Activated B cell treated with CpG ODN at 0.5 μM for 24 hours (primary cell): Measurements from ENCODE around the gene SLC1A6. TPM values are rescaled to one million over a fixed set of nuclear protein-coding genes. Genes with fewer than 3 reads are reported as not detected.

Experiments used
- ATAC-seq: fragments of 200-7000 bp; cut with Tn5 transposase; one replicate; pipeline ENCODE4 v1.10.0; 2021; ENCODE audit warnings: low read depth, mild to moderate bottlenecking, moderate library complexity
- CTCF ChIA-PET: fragments of 350-600 bp; sonication (Branson Sonifier 250); formaldehyde crosslinking; loops from one replicate; lab custom pipeline; 2021; ENCODE audit warnings: antibody characterized with exemption; lab: Charles Lee
- POLR2A ChIA-PET: fragments of 350-600 bp; sonication (Branson Sonifier 250); formaldehyde crosslinking; loops from one replicate; lab custom pipeline; 2021; ENCODE audit warnings: antibody characterized with exemption; lab: Charles Lee
- DNase-seq: peaks from one replicate; pipeline ENCODE4 v3.0.0; 2022
- H3K27ac Mint-ChIP-seq: one replicate; pipeline ENCODE4 v1.8.0; 2020; ENCODE audit warnings: mixed read lengths
- H3K27me3 Mint-ChIP-seq: one replicate; pipeline ENCODE4 v1.8.0; 2021; ENCODE audit warnings: mixed read lengths
- H3K36me3 Mint-ChIP-seq: one replicate; pipeline ENCODE4 v1.8.0; 2021; ENCODE audit warnings: low read depth, mixed read lengths
- H3K4me1 Mint-ChIP-seq: one replicate; pipeline ENCODE4 v1.8.0; 2021; ENCODE audit warnings: mixed read lengths
- H3K4me3 Mint-ChIP-seq: one replicate; pipeline ENCODE4 v1.8.0; 2020; ENCODE audit warnings: mild to moderate bottlenecking, mixed read lengths
- H3K9me3 Mint-ChIP-seq: one replicate; pipeline ENCODE4 v1.8.0; 2020; ENCODE audit warnings: mixed read lengths
- CTCF ChIP-seq: fragments of 200-600 bp; IDR thresholded peaks from one replicate; pipeline ENCODE4 v1.8.0; 2022; ENCODE audit warnings: antibody characterized with exemption, mild to moderate bottlenecking
- intact Hi-C: fragments of 100-400 bp; cut with micrococcal nuclease; formaldehyde crosslinking; loops from one replicate; pipeline ENCODE4 v1.15.1; 2024
- total RNA-seq: library from RNA; stranded (reverse); gene quantifications from 2 replicates; pipeline ENCODE4 v1.2.3, GENCODE V29; 2022

The SLC1A6 gene
- total RNA-seq, 1 donor from 2014 or later, result not detected

GRCh38 chr19:15015946-15016542 lies 36.4 kb upstream of the SLC1A6 start:
- ChIA-PET CTCF (no interaction called here), POLR2A (no interaction called here)
- Mint-ChIP-seq H3K27ac (no peak overlapping the region), H3K4me3 (no peak overlapping the region), H3K36me3 (no peaks in the 10 kb centered on the region), H3K9me3 (no peaks in the 10 kb centered on the region), H3K27me3 (peaks cover 23% of the 10 kb centered on the region), H3K4me1 (no peaks in the 10 kb centered on the region)
- no peak for ATAC-seq
- no peak for DNase-seq
- intact Hi-C loops, result no loop called here
- no peak for TF ChIP-seq CTCF

- POLR2A ChIA-PET, result no interaction called here
- H3K27ac Mint-ChIP-seq, result no peak overlapping the region
- ATAC-seq, result no peak
- no peak overlapping the region for H3K4me3 Mint-ChIP-seq
- no peak for DNase-seq
- TF ChIP-seq CTCF, result no peak
- intact Hi-C loops, result no loop called here
- H3K36me3 Mint-ChIP-seq, result no peaks in the 10 kb centered on the region
- CTCF ChIA-PET, result no interaction called here
- H3K9me3 Mint-ChIP-seq, result no peaks in the 10 kb centered on the region
- no peaks in the 10 kb centered on the region for H3K4me1 Mint-ChIP-seq
- H3K27me3 Mint-ChIP-seq, result peaks cover 32% of the 10 kb centered on the region
These were observed 34.9 kb upstream of the SLC1A6 start for GRCh38 chr19:15014579-15014978.

- ATAC-seq (no peak), DNase-seq (no peak)
- no peak overlapping the region for H3K4me3 Mint-ChIP-seq
- no peak for TF ChIP-seq CTCF
- no peaks in the 10 kb centered on the region for H3K36me3 Mint-ChIP-seq
- ChIA-PET POLR2A (no interaction called here), CTCF (no interaction called here)
- H3K9me3 Mint-ChIP-seq, result no peaks in the 10 kb centered on the region
- H3K4me1 Mint-ChIP-seq, result no peaks in the 10 kb centered on the region
- no peak overlapping the region for H3K27ac Mint-ChIP-seq
- intact Hi-C loops, result no loop called here
- peaks cover 40% of the 10 kb centered on the region for H3K27me3 Mint-ChIP-seq
These were observed 31.0 kb upstream of the SLC1A6 start for GRCh38 chr19:15010501-15011300.

GRCh38 chr19:15008308-15008707 lies 28.6 kb upstream of the SLC1A6 start:
- no peaks in the 10 kb centered on the region for H3K4me1 Mint-ChIP-seq

More at GRCh38 chr19:15008308-15008707, 28.6 kb upstream of the SLC1A6 start:
- Mint-ChIP-seq H3K36me3 (no peaks in the 10 kb centered on the region), H3K27ac (no peak overlapping the region), H3K9me3 (no peaks in the 10 kb centered on the region), H3K4me3 (no peak overlapping the region), H3K27me3 (peaks cover 39% of the 10 kb centered on the region)
- ChIA-PET CTCF (no interaction called here), POLR2A (no interaction called here)
- TF ChIP-seq CTCF, result no peak
- ATAC-seq (no peak), DNase-seq (no peak)
- intact Hi-C loops, result no loop called here
